AG09319 (cell line): ENCODE results near the gene HAT1.

Experiments used
- DNase-seq: peaks from one replicate; pipeline ENCODE4 v3.0.0-alpha.2; 2010; ENCODE audit warnings: low read depth; ENCODE audit errors: extremely low read depth
- CTCF ChIP-seq: IDR thresholded peaks from 2 replicates; pipeline ENCODE4 v1.5.1; 2011; ENCODE audit warnings: low read depth, mild to moderate bottlenecking, inconsistent platforms, low read length, moderate library complexity

The HAT1 gene

GRCh38 chr2:171923206-171923605 lies 945 bp downstream of the HAT1 start:
- TF ChIP-seq CTCF: no peak
- DNase-seq: no peak

GRCh38 chr2:171924170-171924942 lies 2.1 kb downstream of the HAT1 start:
- DNase-seq: no peak
- no peak for TF ChIP-seq CTCF

- DNase-seq: no peak
- no peak for TF ChIP-seq CTCF
Measured at GRCh38 chr2:171930385-171930784, 8.1 kb downstream of the HAT1 start.

GRCh38 chr2:171939058-171939742 lies 16.9 kb downstream of the HAT1 start:
- no peak for TF ChIP-seq CTCF
- no peak for DNase-seq

GRCh38 chr2:171939743-171940071 lies 17.4 kb downstream of the HAT1 start:
- DNase-seq: no peak

GRCh38 chr2:171941316-171941699 lies 19.0 kb downstream of the HAT1 start:
- no peak for TF ChIP-seq CTCF
- no peak for DNase-seq

More at GRCh38 chr2:171939743-171940071, 17.4 kb downstream of the HAT1 start:
- TF ChIP-seq CTCF: no peak

- TF ChIP-seq CTCF: no peak
- DNase-seq: no peak
Measured at GRCh38 chr2:171943869-171944268, 21.6 kb downstream of the HAT1 start.
